Measurements from ENCODE around the gene COA7.

Gene COA7

DNA sequence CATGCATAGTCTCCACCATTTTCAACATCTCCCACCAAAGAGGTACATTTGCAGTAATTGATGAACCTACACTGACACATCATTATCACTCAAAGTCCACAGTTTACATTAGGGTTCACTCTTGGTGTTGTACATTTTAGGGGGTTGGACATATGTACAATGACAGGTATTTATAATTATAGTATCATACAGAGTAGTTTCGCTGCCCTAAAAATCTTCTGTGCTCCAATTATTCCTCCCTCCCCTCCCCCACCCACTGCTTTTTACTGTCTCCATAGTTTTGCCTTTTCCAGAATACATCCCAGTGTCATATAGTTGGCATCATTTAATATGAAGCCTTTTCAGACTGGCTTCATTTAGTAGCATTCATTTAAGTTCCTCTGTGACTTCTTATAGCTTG, 13.6 kb downstream of the COA7 start:
- DNase-seq (ENCODE audit: low spot score in 2 of 2) (no peak), ATAC-seq (no peak)
- H3K36me3 Mint-ChIP-seq, result peaks cover 46% of the 10 kb centered on the region
- H3K27ac Mint-ChIP-seq, result no peak overlapping the region
- H3K4me3 Mint-ChIP-seq, result no peak overlapping the region
- H3K9me3 Mint-ChIP-seq, result no peaks in the 10 kb centered on the region
- peaks cover 6% of the 10 kb centered on the region for H3K4me1 Mint-ChIP-seq

DNA sequence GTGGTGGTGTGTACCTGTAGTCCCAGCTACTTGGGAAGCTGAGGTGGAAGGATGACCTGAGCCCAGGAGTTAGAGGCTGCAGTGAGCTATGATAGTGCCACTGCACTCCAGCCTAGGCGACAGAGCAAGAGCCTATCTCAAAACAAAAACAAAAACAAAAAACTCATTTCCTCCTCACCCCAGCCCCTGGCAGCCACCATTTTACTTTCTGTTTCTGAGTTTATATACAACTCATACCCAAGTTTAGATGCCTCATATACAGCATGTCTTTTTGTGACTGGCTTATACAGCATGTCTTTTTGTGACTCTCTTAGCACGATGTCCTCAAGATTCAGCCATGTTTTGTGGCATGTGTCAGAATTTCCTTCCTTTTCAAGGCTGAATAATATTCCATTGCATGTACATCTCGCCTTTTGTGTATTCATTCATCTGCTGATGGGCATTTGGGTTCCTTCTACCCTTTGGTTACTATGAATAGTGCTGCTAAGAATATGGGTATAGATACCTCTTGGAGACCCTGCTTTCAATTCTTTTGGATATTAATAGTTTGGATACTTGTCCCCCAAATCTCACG, 14.7 kb downstream of the COA7 start:
- DNase-seq (ENCODE audit: low spot score in 2 of 2) (no peak), ATAC-seq (peak; percentile 52)
- Mint-ChIP-seq H3K4me3 (no peak overlapping the region), H3K9me3 (no peaks in the 10 kb centered on the region), H3K27ac (peak overlapping the region; percentile 64), H3K4me1 (peaks cover 6% of the 10 kb centered on the region), H3K36me3 (peaks cover 35% of the 10 kb centered on the region)

DNA sequence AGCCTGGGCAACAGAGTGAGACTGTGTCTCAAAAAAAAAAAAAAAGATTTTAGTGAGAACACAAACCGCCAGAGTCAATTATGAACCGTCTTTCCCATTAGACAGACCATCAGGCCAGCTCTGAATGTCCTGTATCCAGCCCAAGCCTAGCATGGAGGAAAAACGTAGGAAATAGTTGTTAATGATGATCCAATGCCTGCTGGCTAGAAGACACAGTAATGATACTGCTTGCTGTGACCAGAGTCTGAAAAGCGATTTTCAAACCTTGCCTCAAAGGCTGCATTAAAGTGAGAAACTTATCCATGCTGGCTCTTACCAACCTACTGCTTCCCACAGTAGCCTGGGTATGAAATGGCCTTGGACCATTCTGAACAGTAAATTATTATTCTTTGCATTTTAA, 17.0 kb downstream of the COA7 start:
- Mint-ChIP-seq H3K4me3 (no peak overlapping the region), H3K4me1 (no peaks in the 10 kb centered on the region), H3K36me3 (peaks cover 12% of the 10 kb centered on the region), H3K27ac (no peak overlapping the region), H3K9me3 (no peaks in the 10 kb centered on the region)
- DNase-seq (ENCODE audit: low spot score in 2 of 2) (no peak), ATAC-seq (no peak)

DNA sequence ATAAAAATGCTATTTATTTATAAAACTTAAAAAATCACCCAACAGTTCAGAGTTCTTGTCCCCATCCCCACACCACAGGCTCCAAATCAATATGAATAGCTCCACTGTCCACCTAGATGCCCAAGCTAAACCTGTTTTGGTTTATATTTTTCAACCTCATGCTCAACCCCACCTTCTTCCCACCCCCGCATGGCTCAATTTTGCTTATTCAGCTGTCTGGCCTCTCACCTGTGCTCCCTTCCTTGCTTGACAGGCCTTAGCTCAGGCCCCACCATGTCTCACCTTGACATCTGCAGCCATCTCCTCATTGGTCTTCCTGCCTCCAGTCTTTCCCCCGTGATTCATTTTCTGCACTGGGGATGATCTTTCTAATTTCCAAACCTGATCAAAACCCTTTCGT, 17.8 kb downstream of the COA7 start:
- H3K27ac Mint-ChIP-seq, result peak overlapping the region; percentile 4
- ATAC-seq (no peak), DNase-seq (ENCODE audit: low spot score in 2 of 2) (no peak)
- H3K4me3 Mint-ChIP-seq, result no peak overlapping the region
- no peaks in the 10 kb centered on the region for H3K9me3 Mint-ChIP-seq
- peaks cover 8% of the 10 kb centered on the region for H3K36me3 Mint-ChIP-seq
- no peaks in the 10 kb centered on the region for H3K4me1 Mint-ChIP-seq

GRCh38 chr1:52679498-52679897, 18.6 kb downstream of the COA7 start:
- Mint-ChIP-seq H3K27ac (no peak overlapping the region), H3K9me3 (no peaks in the 10 kb centered on the region), H3K4me3 (no peak overlapping the region), H3K36me3 (peaks cover 8% of the 10 kb centered on the region), H3K4me1 (peaks cover 6% of the 10 kb centered on the region)
- ATAC-seq, result no peak
- no peak for DNase-seq (ENCODE audit: low spot score in 2 of 2)

- DNase-seq (ENCODE audit: low spot score in 2 of 2) (no peak), ATAC-seq (no peak)
- H3K4me3 Mint-ChIP-seq, result no peak overlapping the region
- H3K27ac Mint-ChIP-seq, result no peak overlapping the region
- H3K9me3 Mint-ChIP-seq, result no peaks in the 10 kb centered on the region
- peaks cover 9% of the 10 kb centered on the region for H3K4me1 Mint-ChIP-seq
- H3K36me3 Mint-ChIP-seq, result peaks cover 8% of the 10 kb centered on the region
Measured at GRCh38 chr1:52679048-52679447, 19.1 kb downstream of the COA7 start.

DNA sequence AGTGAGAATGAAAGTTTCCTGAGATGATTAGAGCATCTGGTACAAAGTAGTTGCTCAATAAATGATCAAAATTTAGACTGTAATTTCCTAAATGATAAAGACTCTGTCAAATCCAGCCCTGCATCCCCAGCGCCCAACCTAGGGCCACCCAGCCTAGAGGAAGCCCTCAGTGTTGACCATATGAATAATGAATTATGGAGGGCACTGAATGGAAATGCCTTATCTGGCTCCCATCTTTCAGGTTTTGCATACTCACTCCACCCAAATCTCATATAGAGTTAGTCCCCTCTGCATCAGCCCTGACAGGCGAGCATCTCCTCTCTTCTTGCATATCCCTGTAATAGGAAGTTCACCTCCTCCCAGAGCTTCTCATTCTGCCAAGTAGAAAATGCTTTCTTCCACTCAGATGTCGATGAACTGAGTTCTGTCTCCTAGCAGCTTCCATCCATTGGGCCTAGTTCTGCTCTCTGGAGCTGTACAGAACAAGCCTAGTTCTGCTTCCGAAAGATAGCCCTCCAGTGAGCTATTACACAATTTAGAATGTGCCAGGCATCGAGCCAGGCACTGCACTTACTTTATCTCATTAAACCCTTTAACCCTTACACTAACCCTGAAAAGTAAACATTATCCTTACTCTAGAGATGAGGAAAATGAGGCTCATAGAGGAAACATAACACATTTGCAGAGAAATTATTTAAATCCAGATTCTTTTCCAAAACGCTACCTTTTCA, 20.9 kb downstream of the COA7 start:
- Mint-ChIP-seq H3K4me1 (peaks cover 9% of the 10 kb centered on the region), H3K4me3 (no peak overlapping the region), H3K36me3 (no peaks in the 10 kb centered on the region), H3K27ac (peak overlapping the region; percentile 67), H3K9me3 (no peaks in the 10 kb centered on the region)
- no peak for ATAC-seq
- no peak for DNase-seq (ENCODE audit: low spot score in 2 of 2)

GRCh38 chr1:52676249-52676903, 21.8 kb downstream of the COA7 start:
- H3K27ac Mint-ChIP-seq, result no peak overlapping the region
- no peak overlapping the region for H3K4me3 Mint-ChIP-seq
- ATAC-seq (no peak), DNase-seq (ENCODE audit: low spot score in 2 of 2) (no peak)
- H3K9me3 Mint-ChIP-seq, result no peaks in the 10 kb centered on the region
- peaks cover 9% of the 10 kb centered on the region for H3K4me1 Mint-ChIP-seq
- H3K36me3 Mint-ChIP-seq, result no peaks in the 10 kb centered on the region

DNA sequence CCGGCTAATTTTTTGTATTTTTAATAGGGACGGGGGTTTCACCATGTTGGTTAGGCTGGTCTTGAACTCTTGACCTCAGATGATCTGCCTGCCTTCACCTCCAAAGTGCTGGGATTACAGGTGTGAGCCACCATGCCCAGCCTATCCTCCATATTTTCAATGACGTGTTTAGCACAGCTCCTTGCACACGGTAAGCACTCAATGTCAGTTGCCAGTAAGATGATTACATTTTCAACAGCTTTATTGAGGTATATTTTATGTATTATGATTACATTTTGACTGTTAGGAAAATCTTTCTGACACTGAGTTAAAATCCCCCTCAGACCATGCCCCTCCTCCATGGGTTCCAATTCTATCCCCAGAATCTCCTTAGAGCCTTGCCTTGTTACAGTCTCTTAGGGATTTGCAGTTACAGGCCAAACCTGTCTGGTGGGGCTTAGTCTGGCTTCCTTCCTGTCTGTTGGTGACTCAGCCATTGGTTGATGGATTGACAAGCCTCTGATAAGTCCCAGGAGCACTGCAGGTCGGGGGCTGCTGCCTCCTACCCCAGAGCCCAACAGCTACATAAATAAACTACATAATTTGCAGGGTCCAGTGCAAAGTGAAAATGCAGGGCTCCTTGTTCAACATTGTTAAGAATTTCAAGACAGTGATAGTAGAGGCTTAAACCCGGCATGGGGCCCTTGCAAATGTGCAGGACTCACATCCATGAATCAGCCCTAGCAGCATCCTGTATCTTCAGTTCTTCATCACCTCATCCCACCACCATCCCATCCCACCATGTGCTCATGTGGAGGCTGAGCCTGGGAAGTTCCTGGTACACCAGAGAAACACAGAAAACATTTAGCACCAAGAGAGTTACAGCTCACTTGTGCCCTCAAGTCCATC, 23.4 kb downstream of the COA7 start:
- Mint-ChIP-seq H3K9me3 (no peaks in the 10 kb centered on the region), H3K36me3 (peaks cover under 1% of the 10 kb centered on the region), H3K27ac (peak overlapping the region; percentile 80), H3K4me1 (peaks cover 9% of the 10 kb centered on the region), H3K4me3 (no peak overlapping the region)
- DNase-seq (ENCODE audit: low spot score in 2 of 2) (no peak), ATAC-seq (peak; percentile 52)

GRCh38 chr1:52673513-52673912, 24.6 kb downstream of the COA7 start:
- Mint-ChIP-seq H3K36me3 (peaks cover 12% of the 10 kb centered on the region), H3K4me3 (no peak overlapping the region), H3K9me3 (no peaks in the 10 kb centered on the region), H3K27ac (no peak overlapping the region), H3K4me1 (peaks cover 9% of the 10 kb centered on the region)
- ATAC-seq, result no peak
- no peak for DNase-seq (ENCODE audit: low spot score in 2 of 2)

DNA sequence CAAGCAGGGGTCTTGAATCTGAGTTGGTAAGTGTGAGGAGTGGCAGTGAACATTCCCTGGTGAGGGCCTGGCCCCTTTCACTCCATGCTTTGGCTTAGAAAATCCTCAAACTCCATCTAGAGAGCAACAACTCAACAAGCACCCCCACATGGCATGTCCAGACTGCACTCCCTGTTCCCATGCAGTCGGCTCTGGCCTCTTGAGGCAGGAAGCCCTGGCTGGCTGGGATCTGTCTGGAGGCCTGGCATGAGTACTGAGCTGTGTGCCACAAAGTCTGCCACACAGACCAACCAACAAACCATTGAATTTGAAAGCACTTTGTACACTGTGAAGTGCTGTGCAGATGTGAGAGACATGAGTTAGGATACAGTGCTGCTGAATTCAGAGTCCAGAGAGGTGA, 25.2 kb downstream of the COA7 start:
- H3K4me3 Mint-ChIP-seq, result no peak overlapping the region
- no peak overlapping the region for H3K27ac Mint-ChIP-seq
- ATAC-seq, result no peak
- no peak for DNase-seq (ENCODE audit: low spot score in 2 of 2)
- H3K9me3 Mint-ChIP-seq, result no peaks in the 10 kb centered on the region
- peaks cover 9% of the 10 kb centered on the region for H3K4me1 Mint-ChIP-seq
- H3K36me3 Mint-ChIP-seq, result peaks cover 12% of the 10 kb centered on the region

GRCh38 chr1:52670604-52671003, 27.5 kb downstream of the COA7 start:
- Mint-ChIP-seq H3K9me3 (no peaks in the 10 kb centered on the region), H3K36me3 (peaks cover 12% of the 10 kb centered on the region), H3K4me3 (no peak overlapping the region), H3K4me1 (peaks cover 9% of the 10 kb centered on the region), H3K27ac (no peak overlapping the region)
- ATAC-seq (no peak), DNase-seq (ENCODE audit: low spot score in 2 of 2) (no peak)

GRCh38 chr1:52669696-52670095, 28.5 kb downstream of the COA7 start:
- no peak overlapping the region for H3K27ac Mint-ChIP-seq
- H3K4me3 Mint-ChIP-seq, result no peak overlapping the region
- H3K36me3 Mint-ChIP-seq, result peaks cover 12% of the 10 kb centered on the region
- DNase-seq (ENCODE audit: low spot score in 2 of 2), result no peak
- no peaks in the 10 kb centered on the region for H3K9me3 Mint-ChIP-seq
- ATAC-seq, result no peak
- peaks cover 4% of the 10 kb centered on the region for H3K4me1 Mint-ChIP-seq

DNA sequence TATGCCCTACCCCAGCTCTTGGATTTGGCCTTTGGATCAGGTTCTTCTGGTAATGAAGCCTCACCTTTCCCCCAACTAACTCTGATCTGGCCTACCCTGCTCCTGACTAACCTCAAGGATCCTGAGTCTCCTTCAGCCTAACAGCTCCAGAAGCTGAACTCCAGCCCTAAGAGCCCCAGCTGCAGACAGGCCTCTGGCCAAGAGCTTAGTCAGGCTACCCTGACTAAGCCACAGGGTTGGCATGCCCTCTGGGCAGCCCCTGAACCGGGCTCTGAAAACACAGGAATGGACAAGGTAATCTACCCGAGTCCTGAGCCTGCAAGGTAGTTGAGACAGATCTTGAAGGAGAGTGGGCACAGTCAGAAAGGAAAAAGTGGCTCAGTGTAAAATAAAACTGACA, 29.4 kb downstream of the COA7 start:
- Mint-ChIP-seq H3K9me3 (no peaks in the 10 kb centered on the region), H3K4me1 (no peaks in the 10 kb centered on the region), H3K27ac (no peak overlapping the region), H3K36me3 (peaks cover 12% of the 10 kb centered on the region), H3K4me3 (no peak overlapping the region)
- DNase-seq (ENCODE audit: low spot score in 2 of 2) (no peak), ATAC-seq (no peak)

GRCh38 chr1:52667984-52668383, 30.2 kb downstream of the COA7 start:
- no peak overlapping the region for H3K4me3 Mint-ChIP-seq
- H3K4me1 Mint-ChIP-seq, result no peaks in the 10 kb centered on the region
- ATAC-seq (no peak), DNase-seq (ENCODE audit: low spot score in 2 of 2) (no peak)
- peak overlapping the region; percentile 10 for H3K27ac Mint-ChIP-seq
- no peaks in the 10 kb centered on the region for H3K9me3 Mint-ChIP-seq
- H3K36me3 Mint-ChIP-seq, result peaks cover 12% of the 10 kb centered on the region
